GM21723 (cell line): ENCODE data around the gene FHOD3.

Source experiments
- ATAC-seq: cut with Tn5 transposase; IDR thresholded peaks from one replicate; pipeline ENCODE4 v1.9.1; 2021; ENCODE audit warnings: mild to moderate bottlenecking, moderate library complexity; ENCODE audit not compliant: unreplicated experiment

The FHOD3 gene

DNA sequence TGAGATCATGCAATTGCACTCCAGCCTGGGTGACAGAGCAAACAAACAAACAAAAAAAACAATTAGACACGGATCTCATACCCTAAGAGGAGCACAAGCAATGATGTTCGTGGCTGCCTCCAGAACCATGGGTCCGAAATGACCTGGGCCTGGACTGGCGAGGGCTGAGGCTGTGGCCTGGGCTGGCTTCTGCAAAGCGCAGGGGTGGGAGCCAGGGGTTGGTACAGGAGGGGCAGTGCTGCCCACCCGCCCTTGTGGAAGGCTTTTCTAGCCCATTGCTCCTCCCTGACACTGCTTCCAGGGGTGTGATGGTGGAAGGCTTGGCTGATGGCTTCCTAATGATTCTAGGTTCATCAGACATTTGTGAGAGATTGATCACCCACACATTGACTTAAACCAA is 167.8 kb downstream of the FHOD3 start:
- ATAC-seq, result no peak

DNA sequence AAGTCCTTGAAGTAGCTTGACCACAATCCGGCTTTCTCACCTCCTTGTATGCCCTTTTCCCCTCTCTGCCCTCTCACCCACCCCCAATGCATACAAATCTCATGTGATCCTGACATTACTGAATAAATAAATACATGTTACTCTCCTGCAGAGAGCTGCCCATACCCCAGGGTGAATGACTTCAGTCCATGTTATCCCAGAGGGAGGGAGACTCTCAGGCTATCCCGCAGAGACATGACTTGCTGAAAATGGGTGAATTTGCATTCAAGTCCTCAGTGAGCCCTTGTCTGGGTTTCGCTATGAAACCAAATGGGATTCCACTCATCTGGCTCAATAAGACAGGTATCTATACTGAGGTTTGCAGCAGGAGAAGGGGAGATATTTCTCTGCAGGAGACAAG is 168.5 kb downstream of the FHOD3 start:
- ATAC-seq, result no peak

GRCh38 chr18:36467614-36468013 is 170.1 kb downstream of the FHOD3 start:
- ATAC-seq, result no peak

DNA sequence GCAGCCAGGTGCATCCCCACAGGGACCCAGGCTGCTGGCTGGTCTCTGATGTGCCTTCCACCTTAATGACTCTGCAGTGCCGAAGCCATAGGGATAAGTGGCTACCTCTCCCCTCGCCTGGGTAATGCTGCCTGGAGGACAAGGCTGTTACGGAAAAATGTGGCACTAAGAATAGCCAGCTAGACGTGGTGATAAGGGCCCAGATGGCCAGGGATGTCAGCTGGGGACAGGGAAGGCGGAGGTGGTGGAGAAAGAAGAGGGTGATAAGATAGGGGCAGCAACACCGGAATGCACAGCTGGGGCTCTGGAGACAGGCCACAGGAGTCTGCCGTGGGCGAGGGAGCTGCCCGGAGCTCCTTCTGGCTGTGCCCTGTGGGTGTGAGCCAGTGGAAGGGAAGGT is 170.6 kb downstream of the FHOD3 start:
- ATAC-seq, result no peak

DNA sequence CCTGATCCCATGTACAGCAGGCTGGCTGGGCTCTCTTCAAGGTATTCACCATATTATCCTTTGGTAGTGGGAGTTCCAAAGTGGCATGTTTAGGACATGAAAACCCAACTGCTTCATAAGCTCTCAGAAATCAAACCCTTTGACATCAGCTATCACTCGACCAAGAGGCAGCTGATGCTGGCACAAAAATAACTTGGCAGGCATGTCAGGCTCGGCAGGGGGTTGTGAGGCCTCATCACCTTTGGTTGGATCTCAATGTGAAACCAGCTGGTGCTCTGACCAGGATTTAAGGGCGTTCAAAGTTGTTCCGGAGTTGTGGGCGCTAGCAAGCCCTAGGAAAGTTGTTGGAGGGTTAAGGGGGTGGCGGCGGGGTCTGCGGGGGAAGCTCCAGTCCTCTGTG is 171.9 kb downstream of the FHOD3 start:
- no peak for ATAC-seq

DNA sequence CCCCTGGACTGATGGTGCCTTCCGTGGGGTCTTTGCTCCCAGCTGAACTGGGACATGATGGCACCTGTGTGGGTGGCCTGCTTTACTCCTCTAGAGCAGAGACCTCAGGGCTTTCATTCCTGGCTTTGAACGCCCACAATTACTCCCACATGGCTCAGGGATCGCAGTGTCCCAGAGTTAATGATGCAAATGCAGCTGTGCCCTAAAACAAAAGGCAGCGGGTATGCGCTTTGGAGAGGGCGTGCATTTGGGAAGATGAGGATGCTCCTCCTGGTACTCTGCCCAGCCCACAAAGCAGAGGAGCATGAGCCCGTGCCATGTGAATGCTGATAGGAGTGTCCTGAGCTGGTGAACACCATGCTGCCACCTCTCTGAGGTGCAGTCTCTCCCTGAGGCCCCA is 173.4 kb downstream of the FHOD3 start:
- ATAC-seq, result no peak

DNA sequence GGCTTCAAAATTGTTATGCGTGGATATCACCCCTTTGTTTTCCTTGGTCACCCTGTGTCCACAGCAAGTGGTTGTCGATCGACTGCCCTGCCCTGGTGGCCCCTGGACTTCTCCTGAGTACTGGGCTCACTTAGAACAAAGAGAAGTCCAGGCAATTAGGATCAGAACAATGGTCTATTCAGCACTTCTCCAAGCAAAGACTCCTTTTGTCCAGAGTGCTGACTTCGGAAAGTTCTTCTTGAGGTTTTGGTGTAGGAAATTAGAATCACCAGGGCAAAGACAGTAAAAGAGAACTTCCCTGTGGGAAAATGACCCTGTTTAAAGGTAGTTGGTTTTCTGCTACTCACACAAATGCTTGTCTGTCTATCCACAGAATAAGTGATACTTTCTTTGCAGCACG is 173.9 kb downstream of the FHOD3 start:
- no peak for ATAC-seq

GRCh38 chr18:36476433-36476832 is 178.9 kb downstream of the FHOD3 start:
- no peak for ATAC-seq

- no peak for ATAC-seq
These were observed 180.3 kb downstream of the FHOD3 start for GRCh38 chr18:36477776-36478175.

DNA sequence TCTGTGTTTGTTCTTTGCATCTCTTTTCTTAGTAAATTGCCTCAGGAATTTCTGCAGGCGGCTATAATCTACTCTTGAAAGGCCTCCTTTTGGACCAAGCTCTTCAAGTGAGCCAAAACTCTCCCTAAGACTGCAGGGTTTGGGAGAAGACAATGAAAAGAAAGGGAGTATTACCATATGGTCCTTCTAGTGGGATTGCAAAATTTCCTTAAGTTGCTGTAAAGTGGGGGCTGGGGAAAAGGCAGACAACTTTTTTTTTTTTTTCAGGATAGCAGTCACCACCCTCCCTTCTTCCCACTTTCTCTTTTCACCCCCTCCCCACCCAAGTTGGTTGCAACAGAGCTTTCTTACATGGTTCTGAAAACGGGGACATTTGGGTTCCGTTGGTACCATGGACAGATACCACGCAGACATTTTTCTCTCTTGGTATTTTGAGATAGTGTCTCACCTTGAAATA is 183.7 kb downstream of the FHOD3 start:
- no peak for ATAC-seq

DNA sequence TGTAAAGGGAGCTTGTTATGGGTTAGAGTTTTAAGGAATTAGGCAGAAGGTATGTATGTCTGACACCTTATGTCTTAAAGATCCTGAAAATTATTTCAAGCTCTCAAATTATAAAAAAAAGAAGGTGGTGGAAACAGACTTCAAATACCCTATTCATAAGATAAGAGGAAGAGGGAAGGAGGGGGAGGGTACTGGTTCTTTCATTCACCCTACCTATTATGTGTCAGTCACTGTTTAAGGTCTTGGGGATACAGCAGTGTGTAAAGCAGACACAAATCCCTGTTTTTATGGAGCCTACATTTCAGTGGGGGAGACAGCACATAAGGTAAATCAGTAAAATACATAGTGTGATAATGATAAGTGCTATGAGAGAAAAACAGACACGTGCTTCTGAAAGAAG is 184.4 kb downstream of the FHOD3 start:
- no peak for ATAC-seq

- ATAC-seq, result no peak
These were observed 187.1 kb downstream of the FHOD3 start for GRCh38 chr18:36484591-36484990.

DNA sequence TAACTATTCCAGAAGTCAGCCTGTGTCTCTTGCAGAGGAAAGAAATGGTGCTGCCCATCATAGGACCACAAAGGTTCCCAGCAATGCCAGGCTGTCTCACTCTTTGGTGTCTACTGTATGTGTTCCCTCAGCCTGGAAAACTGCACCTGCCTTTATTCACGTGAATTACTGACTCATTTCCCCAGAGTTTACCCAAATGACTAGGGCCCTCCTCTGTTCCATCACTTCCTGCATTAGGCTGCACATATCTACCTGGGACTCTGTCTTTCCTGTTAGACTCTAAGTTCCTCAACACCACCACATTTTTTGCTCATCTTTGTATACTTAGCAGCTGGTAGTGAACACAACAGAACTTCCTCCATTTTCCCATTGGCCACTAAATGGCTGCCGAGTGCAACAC is 188.3 kb downstream of the FHOD3 start:
- no peak for ATAC-seq

DNA sequence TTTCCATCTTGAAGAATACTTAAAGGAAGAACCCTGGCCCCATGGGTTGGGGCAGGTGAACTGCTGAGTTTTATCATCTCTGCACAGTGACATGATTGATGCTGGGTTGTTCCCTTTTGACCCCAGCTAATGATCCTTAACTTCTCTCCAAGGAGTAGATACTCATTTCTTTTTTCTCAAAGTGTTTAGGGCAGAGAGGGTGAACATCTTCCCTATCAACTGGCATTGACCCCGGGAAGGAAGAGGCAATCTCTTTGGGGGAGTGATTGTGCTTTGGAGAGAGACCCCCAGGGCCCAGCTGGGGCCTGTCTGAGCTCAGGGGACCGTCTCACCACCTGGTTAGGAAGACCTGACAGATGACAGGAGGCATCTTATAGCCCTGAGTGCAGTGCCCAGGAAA is 190.6 kb downstream of the FHOD3 start:
- ATAC-seq, result no peak

- ATAC-seq, result no peak
These were observed 193.4 kb downstream of the FHOD3 start for GRCh38 chr18:36490897-36491296.

DNA sequence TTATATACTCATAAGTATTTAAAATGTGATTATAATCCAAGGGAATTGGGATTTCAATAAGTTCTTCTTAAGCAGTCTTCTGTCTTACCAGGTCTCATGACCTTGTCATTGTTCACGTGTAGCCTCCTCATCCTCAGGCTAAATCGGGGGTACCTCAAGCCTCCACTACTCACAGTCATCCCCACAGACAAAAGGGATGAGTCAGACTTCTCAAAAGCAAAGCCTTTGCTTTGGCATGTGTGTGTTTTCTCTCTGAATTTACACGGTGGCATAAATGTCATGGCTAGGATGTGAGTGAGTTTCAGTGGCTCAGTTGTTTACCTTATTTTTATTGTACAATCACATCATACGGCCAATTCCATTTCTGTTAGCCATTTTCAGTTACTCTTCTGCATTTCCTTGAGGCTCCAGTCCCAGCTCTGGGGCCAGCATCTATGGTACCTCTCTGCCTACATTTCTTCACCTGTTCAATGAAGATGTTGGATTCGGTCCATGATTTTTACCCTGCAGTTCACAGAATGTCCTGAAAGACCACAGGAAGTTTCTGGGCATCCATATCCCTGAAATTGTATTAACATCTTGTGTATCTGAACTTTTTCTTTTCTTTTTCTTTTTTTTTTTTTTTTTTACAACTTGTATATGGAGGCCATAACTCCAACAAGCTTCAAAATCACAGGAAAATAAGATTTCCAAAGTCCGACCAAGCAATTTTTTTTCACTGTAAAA is 195.3 kb downstream of the FHOD3 start:
- ATAC-seq, result no peak

GRCh38 chr18:36493349-36494159 is 196.0 kb downstream of the FHOD3 start:
- ATAC-seq, result no peak

DNA sequence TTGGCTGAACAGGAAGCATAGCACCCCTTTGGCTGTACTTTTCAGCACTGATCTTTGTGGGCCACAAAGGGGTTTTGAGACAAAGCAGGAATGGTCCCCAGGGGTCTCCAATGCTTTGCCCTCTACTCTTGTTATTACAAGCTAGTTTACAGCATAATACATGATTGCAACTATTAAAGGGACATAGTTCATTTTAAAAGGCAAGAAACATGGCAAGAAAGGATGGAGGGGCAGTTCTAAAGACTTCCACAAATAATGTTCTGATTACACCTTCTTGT is 196.6 kb downstream of the FHOD3 start:
- ATAC-seq, result no peak

DNA sequence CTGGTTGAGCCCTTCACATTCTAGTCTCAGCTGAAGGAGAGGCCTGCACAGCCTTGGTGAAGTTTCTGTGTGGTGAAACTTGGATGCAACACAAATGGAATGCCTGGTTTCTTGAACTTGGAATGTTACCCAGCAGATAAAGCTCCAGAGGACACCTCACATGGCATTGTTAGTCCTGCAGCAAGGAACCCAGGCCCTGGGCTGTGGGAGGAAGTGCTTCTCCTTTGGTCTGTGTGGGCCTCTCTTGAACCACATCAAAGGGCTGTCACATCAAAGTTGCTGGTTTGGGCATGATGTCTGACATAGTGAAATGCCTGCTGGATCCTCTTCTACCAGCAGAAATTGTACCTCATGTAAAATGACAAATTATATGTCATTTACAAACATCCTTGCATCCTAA is 198.5 kb downstream of the FHOD3 start:
- ATAC-seq, result no peak

DNA sequence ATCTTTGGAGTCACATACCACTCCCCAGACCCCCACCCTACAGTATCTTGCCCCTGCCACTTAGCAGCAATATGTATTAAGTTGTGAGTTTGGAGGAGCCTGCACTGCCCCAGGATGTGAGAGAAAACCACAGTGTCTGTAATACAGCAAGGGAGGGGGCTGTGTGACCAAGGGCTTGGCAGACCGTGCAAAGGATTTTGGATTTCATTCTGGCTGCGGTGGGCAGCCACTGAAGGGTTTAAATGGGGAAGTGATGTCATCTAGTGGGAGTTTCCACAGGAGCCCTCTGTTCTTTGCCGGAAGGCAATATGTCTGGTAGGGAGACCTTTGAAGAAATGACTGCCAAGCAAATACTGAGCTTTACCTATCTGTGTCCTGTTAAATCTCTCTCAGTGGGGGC is 202.4 kb downstream of the FHOD3 start:
- no peak for ATAC-seq

GRCh38 chr18:36501100-36501499 is 203.6 kb downstream of the FHOD3 start:
- ATAC-seq, result no peak

- ATAC-seq, result no peak
These were observed 206.0 kb downstream of the FHOD3 start for GRCh38 chr18:36503477-36503876.

GRCh38 chr18:36504928-36505327 is 207.4 kb downstream of the FHOD3 start:
- ATAC-seq, result no peak
